ENCODE data around the gene COX15.
A peak's percentile ranks its signal among the peaks of the same experiment; 100 is the strongest.
"Not testable (repeated sequence)": the region's sequence is repeated elsewhere in the genome, so short reads cannot be mapped to it uniquely, and the experiment has no call there.

COX15 gene

GRCh38 chr10:99732033-99732842 is at the start of gene COX15, which contains the start of gene CUTC:
Gene COX15 (minus strand): TSS chr10:99732127. CDS start chr10:99732049, 78 bp downstream.
Gene CUTC (plus strand): TSS chr10:99732234. CDS start chr10:99732349, 115 bp downstream.
- DNase-seq (ENCODE audit: low spot score), result peak; percentile 96

- DNase-seq (ENCODE audit: low spot score), result no peak
Observed at GRCh38 chr10:99779335-99779734, 47.4 kb upstream of the COX15 start.

- no peak for DNase-seq (ENCODE audit: low spot score)
Observed at GRCh38 chr10:99777918-99778714, 46.2 kb upstream of the COX15 start.

GRCh38 chr10:99775850-99776249 is 43.9 kb upstream of the COX15 start:
- DNase-seq (ENCODE audit: low spot score), result peak; percentile 88

GRCh38 chr10:99770408-99771045 is 38.6 kb upstream of the COX15 start:
- DNase-seq (ENCODE audit: low spot score), result no peak

GRCh38 chr10:99769706-99770105 is 37.8 kb upstream of the COX15 start:
- DNase-seq (ENCODE audit: low spot score), result no peak

- DNase-seq (ENCODE audit: low spot score), result no peak
Observed at GRCh38 chr10:99768556-99768955, 36.6 kb upstream of the COX15 start.

- DNase-seq (ENCODE audit: low spot score), result no peak
Observed at GRCh38 chr10:99767901-99768300, 36.0 kb upstream of the COX15 start.

GRCh38 chr10:99766302-99766681 is 34.4 kb upstream of the COX15 start:
- DNase-seq (ENCODE audit: low spot score), result no peak

GRCh38 chr10:99765672-99766301 is 33.9 kb upstream of the COX15 start:
- DNase-seq (ENCODE audit: low spot score), result no peak

- DNase-seq (ENCODE audit: low spot score), result no peak
Observed at GRCh38 chr10:99761365-99761764, 29.4 kb upstream of the COX15 start.

- no peak for DNase-seq (ENCODE audit: low spot score)
Observed at GRCh38 chr10:99760321-99760720, 28.4 kb upstream of the COX15 start.

GRCh38 chr10:99758211-99758891 is 26.4 kb upstream of the COX15 start:
- DNase-seq (ENCODE audit: low spot score), result no peak

GRCh38 chr10:99756159-99756558 is 24.2 kb upstream of the COX15 start:
- DNase-seq (ENCODE audit: low spot score), result no peak

GRCh38 chr10:99754670-99755069 is 22.7 kb upstream of the COX15 start:
- DNase-seq (ENCODE audit: low spot score), result no peak

- DNase-seq (ENCODE audit: low spot score), result no peak
Observed at GRCh38 chr10:99750641-99751040, 18.7 kb upstream of the COX15 start.

- no peak for DNase-seq (ENCODE audit: low spot score)
Observed at GRCh38 chr10:99748823-99749451, 17.0 kb upstream of the COX15 start.

GRCh38 chr10:99746166-99746565 is 14.2 kb upstream of the COX15 start:
- DNase-seq (ENCODE audit: low spot score), result not testable (repeated sequence)

GRCh38 chr10:99743841-99744240 is 11.9 kb upstream of the COX15 start:
- no peak for DNase-seq (ENCODE audit: low spot score)

GRCh38 chr10:99742701-99743100 is 10.8 kb upstream of the COX15 start:
- DNase-seq (ENCODE audit: low spot score), result peak; percentile 37

- DNase-seq (ENCODE audit: low spot score), result no peak
Observed at GRCh38 chr10:99742254-99742653, 10.3 kb upstream of the COX15 start.

All from RKO (cell line).